GM21390 (cell line): ENCODE data around the gene LILRA6.

Experiments
- ATAC-seq: cut with Tn5 transposase; IDR thresholded peaks from one replicate; pipeline ENCODE4 v1.9.1; 2021; ENCODE audit not compliant: unreplicated experiment

Gene LILRA6

GRCh38 chr19:54189145-54189734 lies 53.4 kb downstream of the LILRA6 start, which contains the start of gene MBOAT7:
Gene MBOAT7 (minus strand): TSS chr19:54189580. CDS start chr19:54188508, 1,072 bp downstream.
- peak; percentile 18 for ATAC-seq

- no peak for ATAC-seq
These were observed 54.2 kb downstream of the LILRA6 start for GRCh38 chr19:54188215-54188871.

GRCh38 chr19:54186934-54187381 lies 55.6 kb downstream of the LILRA6 start:
- no peak for ATAC-seq
